Esophagus muscularis mucosa (tissue), 4 donors: ENCODE data around the gene UCK1. TPM values are rescaled to one million over a fixed set of nuclear protein-coding genes. Genes with fewer than 3 reads are reported as not detected.

Source experiments
- DNase-seq: peaks from one replicate; pipeline ENCODE4 v3.0.0-alpha.2; 2017; ENCODE audit errors: extremely low spot score
- H3K27ac ChIP-seq, 4 donors: fragments of 200-600 bp; sonication (generic); replicated peaks in 1 of 4; 1 replicate in 3 of 4; 2 replicates in 1 of 4; pipeline ENCODE4 v1.5.1; 2016 to 2019; ENCODE audit warnings: mild to moderate bottlenecking in 1 of 4
- H3K27me3 ChIP-seq, 4 donors: fragments of 200-600 bp; sonication (generic); one replicate each; pipeline versions ENCODE4 v1.5.1 to v1.6.0; 2016 to 2019
- H3K36me3 ChIP-seq, 4 donors: fragments of 200-600 bp; sonication (generic); one replicate each; pipeline ENCODE4 v1.5.1; 2016 to 2019
- H3K4me1 ChIP-seq, 4 donors: fragments of 200-600 bp; sonication (generic); one replicate each; pipeline ENCODE4 v1.5.1; 2016 to 2019
- H3K4me3 ChIP-seq, 4 donors: fragments of 200-600 bp; sonication (generic); 1 replicate in 2 of 4; 2 replicates in 2 of 4; pipeline ENCODE4 v1.5.1; 2016 to 2019; ENCODE audit warnings: mild to moderate bottlenecking in 4 of 4, moderate library complexity in 1 of 4
- H3K9me3 ChIP-seq, 4 donors: fragments of 200-600 bp; sonication (generic); 1 replicate in 3 of 4; 2 replicates in 1 of 4; pipeline ENCODE4 v1.5.1; 2016 to 2019
- CTCF ChIP-seq, 3 experiments: fragments of 200-600 bp in 2 of 3; fragments of 450-650 bp in 1 of 3; sonication (generic) in 2 of 3; IDR thresholded peaks; one replicate each; pipeline ENCODE4 v1.5.1; 2017 to 2019; ENCODE audit warnings: antibody characterized with exemption in 3 of 3, mild to moderate bottlenecking in 2 of 3, moderate library complexity in 1 of 3
- EP300 ChIP-seq: sonication (generic); formaldehyde crosslinking; IDR thresholded peaks from one replicate; pipeline ENCODE4 v1.6.1; 2017; ENCODE audit warnings: antibody characterized with exemption
- POLR2A ChIP-seq: fragments of 450-650 bp; IDR thresholded peaks from one replicate; pipeline ENCODE4 v1.6.1; 2017; ENCODE audit warnings: antibody characterized with exemption, moderate library complexity, mild to moderate bottlenecking, low read depth
- POLR2AphosphoS5 ChIP-seq, 2 donors: sonication (generic); formaldehyde crosslinking; IDR thresholded peaks; one replicate each; pipeline ENCODE4 v1.6.1; 2017; ENCODE audit warnings: antibody characterized with exemption in 2 of 2
- WGBS: methylation state at CpG from one replicate; pipeline ENCODE4 v1.1.5; 2018; 5-methylcytosine and 5-hydroxymethylcytosine counted together
- intact Hi-C: fragments of 100-400 bp; cut with DNase I; formaldehyde crosslinking; loops from one replicate; pipeline ENCODE4 v1.15.1; 2023
- total RNA-seq, 4 donors: library from RNA; depleted of rRNA; stranded (reverse); fragments of >200 nt; gene quantifications; one replicate each; pipeline versions ENCODE4 v1.1.0 to v1.2.1, GENCODE V29; 2016

Gene UCK1
- total RNA-seq, 4 donors from 2014 or later, result 47.3 to 63.9 (median 54.0) TPM

- WGBS, result 2% methylated on average over 10 of the region's 29 CpGs
- Histone ChIP-seq H3K27me3 (no peaks in the 10 kb centered on the region), H3K4me3 (peak overlapping the region; percentile 93 to 100 (median 97)), H3K9me3 (no peaks in the 10 kb centered on the region), H3K36me3 (peaks cover 33 to 46% (median 42%) of the 10 kb centered on the region in 4 donors), H3K27ac (peak overlapping the region; percentile 86 to 91 (median 88)), H3K4me1 (peaks cover 17 to 25% (median 20%) of the 10 kb centered on the region in 4 donors)
- intact Hi-C loops, result no loop called here
- DNase-seq, result no peak
- TF ChIP-seq EP300 (no peak), CTCF (IDR thresholded peaks at IDR 0.05) (peak; percentile 21 to 36 (median 32)), POLR2A (no peak)
These were observed 530 bp downstream of the UCK1 start for GRCh38 chr9:131530546-131530919.

GRCh38 chr9:131529597-131530545 lies 1.2 kb downstream of the UCK1 start:
- Histone ChIP-seq H3K36me3 (peaks cover 34 to 53% (median 48%) of the 10 kb centered on the region in 4 donors), H3K4me3 (peak overlapping the region; percentile 93 to 100 (median 97)), H3K27ac (peak overlapping the region; percentile 86 to 91 (median 88)), H3K27me3 (no peaks in the 10 kb centered on the region), H3K9me3 (no peaks in the 10 kb centered on the region), H3K4me1 (peaks cover 17 to 25% (median 20%) of the 10 kb centered on the region in 4 donors)
- 52% methylated on average over 19 of the region's 24 CpGs for WGBS
- no peak for DNase-seq
- TF ChIP-seq POLR2A (no peak), POLR2AphosphoS5 (IDR thresholded peaks at IDR 0.05) (no peak), EP300 (no peak), CTCF (IDR thresholded peaks at IDR 0.05) (no peak)
- intact Hi-C loops, result no loop called here

- intact Hi-C loops, result no loop called here
- TF ChIP-seq POLR2AphosphoS5 (IDR thresholded peaks at IDR 0.05) (no peak), POLR2A (no peak), EP300 (no peak), CTCF (IDR thresholded peaks at IDR 0.05) (no peak)
- H3K9me3 ChIP-seq, result no peaks in the 10 kb centered on the region
- H3K27ac ChIP-seq, result no peak overlapping the region
- no peak for DNase-seq
- peaks cover 41 to 62% (median 57%) of the 10 kb centered on the region in 4 donors for H3K36me3 ChIP-seq
- H3K4me1 ChIP-seq, result peaks cover 17 to 25% (median 20%) of the 10 kb centered on the region in 4 donors
- H3K4me3 ChIP-seq, result no peak overlapping the region
- 95% methylated on average over 8 of the region's 35 CpGs for WGBS
- no peaks in the 10 kb centered on the region for H3K27me3 ChIP-seq
These were observed 2.1 kb downstream of the UCK1 start for GRCh38 chr9:131528886-131529505.

- 95% methylated on average over 7 of the region's 7 CpGs for WGBS
- DNase-seq, result no peak
- intact Hi-C loops, result no loop called here
- Histone ChIP-seq H3K36me3 (peaks cover 48 to 70% (median 65%) of the 10 kb centered on the region in 4 donors), H3K4me1 (peaks cover 17 to 25% (median 20%) of the 10 kb centered on the region in 4 donors), H3K27me3 (no peaks in the 10 kb centered on the region), H3K9me3 (no peaks in the 10 kb centered on the region), H3K27ac (no peak overlapping the region), H3K4me3 (no peak overlapping the region)
- TF ChIP-seq EP300 (no peak), POLR2AphosphoS5 (IDR thresholded peaks at IDR 0.05) (no peak), CTCF (IDR thresholded peaks at IDR 0.05) (no peak), POLR2A (no peak)
These were observed 2.9 kb downstream of the UCK1 start for GRCh38 chr9:131528186-131528585.
